HEK293 (cell line): ENCODE data around the gene NTRK3.

Experiments
- ZFP41 ChIP-seq: fragments of 450-650 bp; formaldehyde crosslinking; IDR thresholded peaks from 2 replicates; pipeline ENCODE4 v1.5.1; 2016; ENCODE audit warnings: missing biosample characterization, missing genetic modification characterization, borderline replicate concordance
- ZNF530 ChIP-seq: fragments of 450-650 bp; formaldehyde crosslinking; IDR thresholded peaks from 2 replicates; pipeline ENCODE4 v1.5.1; 2016; ENCODE audit warnings: low read depth, missing biosample characterization, missing genetic modification characterization
- ZSCAN30 ChIP-seq: fragments of 450-650 bp; IDR thresholded peaks from 2 replicates; pipeline ENCODE4 v1.5.1; 2018; ENCODE audit warnings: missing biosample characterization, mild to moderate bottlenecking, missing genetic modification characterization, moderate library complexity
- TF ChIP-seq, protein P1 (sequence below): fragments of 450-650 bp; formaldehyde crosslinking; IDR thresholded peaks from 2 replicates; pipeline ENCODE4 v1.5.1; 2016; ENCODE audit warnings: missing biosample characterization, missing genetic modification characterization
- TF ChIP-seq, protein P2 (sequence below): fragments of 450-650 bp; formaldehyde crosslinking; IDR thresholded peaks from 2 replicates; pipeline ENCODE4 v1.5.1; 2016; ENCODE audit warnings: missing biosample characterization, missing genetic modification characterization

DNA sequence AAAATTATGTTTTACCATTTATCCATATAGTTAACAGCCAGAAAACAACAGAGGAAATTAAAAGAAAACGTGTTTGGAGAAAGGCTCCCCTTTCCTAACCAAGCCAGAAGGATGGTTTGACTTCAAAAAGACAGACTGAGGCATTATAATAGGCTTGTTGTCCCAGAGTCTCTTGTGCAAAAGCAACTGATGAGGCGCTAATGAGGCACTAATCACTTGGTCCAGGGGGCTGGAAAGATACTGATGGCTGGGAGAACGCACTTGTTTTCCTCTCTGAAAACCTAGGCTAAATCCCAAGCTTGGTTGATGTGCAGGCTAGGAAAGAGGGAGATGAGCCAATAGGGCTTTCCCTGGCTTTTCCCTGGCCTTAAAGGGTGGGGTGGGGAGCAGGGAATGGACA, 389.6 kb downstream of the NTRK3 start:
- TF ChIP-seq ZSCAN30 (tag by site-specific recombination) (no peak), ZNF530 (no peak), ZFP41 (tag by site-specific recombination) (no peak)
- TF ChIP-seq, protein P1, sequence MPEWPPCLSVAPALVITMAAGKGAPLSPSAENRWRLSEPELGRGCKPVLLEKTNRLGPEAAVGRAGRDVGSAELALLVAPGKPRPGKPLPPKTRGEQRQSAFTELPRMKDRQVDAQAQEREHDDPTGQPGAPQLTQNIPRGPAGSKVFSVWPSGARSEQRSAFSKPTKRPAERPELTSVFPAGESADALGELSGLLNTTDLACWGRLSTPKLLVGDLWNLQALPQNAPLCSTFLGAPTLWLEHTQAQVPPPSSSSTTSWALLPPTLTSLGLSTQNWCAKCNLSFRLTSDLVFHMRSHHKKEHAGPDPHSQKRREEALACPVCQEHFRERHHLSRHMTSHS (tag by site-specific recombination) = no peak
- TF ChIP-seq, protein P2, sequence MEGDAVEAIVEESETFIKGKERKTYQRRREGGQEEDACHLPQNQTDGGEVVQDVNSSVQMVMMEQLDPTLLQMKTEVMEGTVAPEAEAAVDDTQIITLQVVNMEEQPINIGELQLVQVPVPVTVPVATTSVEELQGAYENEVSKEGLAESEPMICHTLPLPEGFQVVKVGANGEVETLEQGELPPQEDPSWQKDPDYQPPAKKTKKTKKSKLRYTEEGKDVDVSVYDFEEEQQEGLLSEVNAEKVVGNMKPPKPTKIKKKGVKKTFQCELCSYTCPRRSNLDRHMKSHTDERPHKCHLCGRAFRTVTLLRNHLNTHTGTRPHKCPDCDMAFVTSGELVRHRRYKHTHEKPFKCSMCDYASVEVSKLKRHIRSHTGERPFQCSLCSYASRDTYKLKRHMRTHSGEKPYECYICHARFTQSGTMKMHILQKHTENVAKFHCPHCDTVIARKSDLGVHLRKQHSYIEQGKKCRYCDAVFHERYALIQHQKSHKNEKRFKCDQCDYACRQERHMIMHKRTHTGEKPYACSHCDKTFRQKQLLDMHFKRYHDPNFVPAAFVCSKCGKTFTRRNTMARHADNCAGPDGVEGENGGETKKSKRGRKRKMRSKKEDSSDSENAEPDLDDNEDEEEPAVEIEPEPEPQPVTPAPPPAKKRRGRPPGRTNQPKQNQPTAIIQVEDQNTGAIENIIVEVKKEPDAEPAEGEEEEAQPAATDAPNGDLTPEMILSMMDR = no peak
